GM19395 (cell line): ENCODE data around the gene EPHB6.

Experiments
- ATAC-seq: cut with Tn5 transposase; IDR thresholded peaks from one replicate; pipeline ENCODE4 v1.9.1; 2021; ENCODE audit warnings: mild to moderate bottlenecking, moderate library complexity; ENCODE audit not compliant: unreplicated experiment

The EPHB6 gene

GRCh38 chr7:142894112-142894984 is 39.5 kb downstream of the EPHB6 start:
- no peak for ATAC-seq

GRCh38 chr7:142894985-142895593 is 40.2 kb downstream of the EPHB6 start:
- no peak for ATAC-seq

DNA sequence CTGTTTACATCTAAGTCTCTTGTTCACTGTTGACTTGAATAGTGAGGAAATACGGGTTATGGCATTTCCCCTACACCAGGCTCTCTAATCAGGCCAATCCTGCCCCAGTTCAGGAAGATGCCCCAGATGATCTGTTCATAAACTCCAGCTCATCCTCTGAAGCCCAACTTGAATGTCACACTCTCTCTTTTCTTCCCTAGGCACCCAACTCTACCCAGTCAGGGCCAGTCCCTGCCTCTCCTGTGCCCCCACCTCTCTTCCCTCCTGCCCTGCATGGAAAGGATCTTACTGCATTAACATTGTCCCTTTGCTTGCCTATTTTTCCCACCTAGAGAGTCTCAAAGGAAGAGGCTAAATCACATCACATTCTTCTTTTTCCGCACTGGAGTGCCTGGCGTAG is 41.3 kb downstream of the EPHB6 start:
- ATAC-seq = no peak

GRCh38 chr7:142896741-142897379 is 42.0 kb downstream of the EPHB6 start:
- no peak for ATAC-seq

DNA sequence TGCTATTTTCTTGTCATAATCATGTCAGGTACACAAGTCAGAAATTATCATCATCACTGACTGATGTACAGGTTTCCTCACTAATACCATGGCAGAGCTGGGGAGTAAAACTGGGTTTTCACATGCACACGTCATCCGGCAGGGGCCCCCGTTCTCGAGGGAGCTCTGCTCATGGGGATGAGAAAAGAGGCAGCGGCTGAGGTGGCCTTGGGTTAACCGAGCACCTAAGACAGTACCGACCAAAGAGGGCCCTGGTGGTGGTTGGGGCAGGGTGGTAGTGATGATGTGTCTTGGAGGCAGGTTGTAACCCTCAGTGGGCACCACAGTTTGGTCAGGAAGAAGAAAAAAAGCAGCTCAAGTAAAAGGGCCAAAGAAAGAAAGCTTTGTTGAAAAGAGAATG is 42.8 kb downstream of the EPHB6 start:
- no peak for ATAC-seq

DNA sequence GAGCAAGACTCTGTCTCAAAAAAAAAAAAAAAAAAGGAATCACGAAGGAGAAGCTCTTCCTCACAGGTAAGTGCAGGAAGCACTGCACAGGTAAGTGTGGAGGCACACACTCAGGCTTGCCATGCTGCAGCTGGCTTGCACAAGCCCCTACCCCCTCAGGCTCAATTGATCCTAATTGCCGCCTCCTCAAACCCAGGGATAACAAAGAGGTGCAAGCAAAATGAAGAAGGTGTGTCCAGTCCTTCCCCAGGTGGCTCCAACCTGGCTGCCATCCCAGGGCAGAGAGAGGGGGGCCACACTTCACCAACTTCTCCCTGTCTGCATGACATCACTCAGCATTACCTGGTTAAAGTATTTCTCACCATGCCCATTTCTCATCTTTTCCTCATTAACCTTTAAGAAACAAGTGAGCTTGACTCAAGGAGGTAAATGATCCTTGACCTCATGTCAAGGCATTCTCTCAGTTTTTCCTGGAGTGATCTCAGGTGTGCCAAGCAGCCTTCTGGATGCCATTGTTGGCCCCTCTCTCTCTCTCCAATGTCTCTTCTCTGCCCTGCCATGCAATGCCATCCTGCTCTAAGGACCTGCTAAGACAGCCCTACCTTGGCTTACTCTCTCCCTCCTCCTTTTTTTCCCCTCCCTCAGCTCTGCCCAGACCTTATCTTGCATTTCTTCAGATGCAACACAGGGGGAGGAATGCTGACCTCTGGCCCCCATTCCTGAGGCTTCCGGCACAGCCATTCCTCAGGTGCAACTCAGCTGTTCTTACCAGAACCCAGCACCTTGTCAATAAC is 43.7 kb downstream of the EPHB6 start:
- ATAC-seq = no peak

DNA sequence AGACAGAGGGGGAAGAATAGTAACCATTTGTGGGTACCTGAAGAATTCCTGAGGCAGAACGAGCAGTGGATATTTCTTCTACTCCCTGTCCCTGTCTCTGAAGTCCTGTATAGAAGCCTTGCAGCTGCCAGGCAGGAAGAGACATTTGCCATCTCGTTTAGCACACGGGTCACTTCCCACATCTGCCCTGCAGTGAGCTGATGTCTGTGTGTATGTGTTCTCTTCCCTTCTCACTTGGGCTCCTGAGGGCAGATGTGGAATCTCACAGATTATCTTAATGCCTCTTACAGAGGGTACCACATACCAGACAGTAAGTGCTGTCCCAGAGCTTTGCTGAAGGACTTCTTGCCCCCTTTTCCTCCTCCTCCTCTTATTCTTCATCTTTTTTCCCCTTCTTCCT is 44.8 kb downstream of the EPHB6 start:
- no peak for ATAC-seq

GRCh38 chr7:142901426-142902259 is 46.8 kb downstream of the EPHB6 start:
- no peak for ATAC-seq

DNA sequence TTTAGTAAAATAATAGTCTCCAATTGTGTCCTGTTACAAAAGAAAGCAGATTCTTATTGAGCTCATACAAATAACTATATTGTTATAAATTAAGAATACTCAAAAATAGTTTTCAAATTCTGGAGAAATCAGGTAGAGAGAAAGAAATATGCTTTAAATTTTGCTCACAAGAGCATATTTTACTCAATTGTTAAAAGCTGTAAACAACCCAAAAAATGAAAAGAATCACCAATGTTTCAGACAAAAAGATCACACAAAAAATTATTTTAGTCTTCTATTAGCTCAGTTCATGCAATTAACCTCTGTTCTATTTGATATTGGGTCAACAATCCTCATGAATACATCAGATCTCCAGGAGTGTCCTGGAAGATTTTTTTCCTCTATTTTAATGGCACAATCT is 49.3 kb downstream of the EPHB6 start:
- no peak for ATAC-seq

DNA sequence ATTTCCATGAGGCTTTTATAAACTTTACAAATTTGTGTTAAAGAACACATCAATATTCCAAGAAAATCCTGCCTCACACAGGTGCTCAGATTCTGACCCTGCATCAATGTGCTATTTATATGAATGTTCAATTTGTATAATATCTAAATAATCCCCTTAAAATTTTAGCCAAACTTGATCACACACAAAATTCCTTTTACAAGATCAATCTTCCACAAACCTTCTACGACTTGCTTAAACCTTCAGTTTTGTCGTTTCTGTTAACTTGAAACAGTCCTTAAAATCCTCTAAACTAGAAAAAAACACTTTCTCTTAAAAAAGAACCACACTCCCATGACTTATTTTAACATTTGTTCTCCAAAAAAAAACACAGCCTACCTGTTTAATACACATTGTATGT is 50.9 kb downstream of the EPHB6 start:
- ATAC-seq = no peak

DNA sequence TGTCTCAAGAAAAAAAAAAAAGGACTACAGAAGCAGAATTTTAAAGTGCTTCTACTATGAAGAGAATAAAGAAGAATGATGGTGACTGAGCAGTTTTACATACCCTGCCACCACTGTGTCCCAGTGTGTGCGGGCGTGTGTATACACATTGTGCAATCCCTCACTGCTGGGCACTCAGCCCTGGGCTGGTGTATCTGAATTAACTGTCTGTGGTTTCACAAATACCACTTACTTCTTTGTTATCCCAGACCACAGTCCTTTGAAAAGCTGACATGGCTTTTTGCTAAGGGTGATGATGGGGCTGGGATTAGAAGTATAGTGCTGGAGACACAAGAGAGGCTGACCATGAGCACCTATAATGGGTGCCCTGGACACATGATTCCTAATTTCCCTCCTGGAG is 51.8 kb downstream of the EPHB6 start:
- ATAC-seq = no peak

DNA sequence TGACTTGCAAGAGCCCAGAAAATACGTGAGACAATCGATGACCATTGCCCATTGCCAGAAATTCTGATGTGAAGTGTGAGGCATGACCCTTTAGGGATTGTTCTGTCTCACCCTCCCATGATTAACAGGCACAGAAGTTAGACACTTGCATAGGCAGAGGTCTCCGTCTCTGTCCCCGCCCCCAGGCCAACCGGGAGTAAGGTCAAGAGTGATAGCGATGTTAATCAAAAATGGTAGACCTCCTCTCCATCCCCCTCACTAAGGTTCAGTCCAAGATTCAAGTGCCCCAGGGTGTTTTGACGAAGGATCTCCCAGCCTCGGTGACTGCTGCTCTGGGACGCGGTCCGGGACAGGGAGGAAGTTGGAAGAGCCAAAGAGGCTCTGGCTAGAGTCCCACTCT is 53.4 kb downstream of the EPHB6 start:
- no peak for ATAC-seq

DNA sequence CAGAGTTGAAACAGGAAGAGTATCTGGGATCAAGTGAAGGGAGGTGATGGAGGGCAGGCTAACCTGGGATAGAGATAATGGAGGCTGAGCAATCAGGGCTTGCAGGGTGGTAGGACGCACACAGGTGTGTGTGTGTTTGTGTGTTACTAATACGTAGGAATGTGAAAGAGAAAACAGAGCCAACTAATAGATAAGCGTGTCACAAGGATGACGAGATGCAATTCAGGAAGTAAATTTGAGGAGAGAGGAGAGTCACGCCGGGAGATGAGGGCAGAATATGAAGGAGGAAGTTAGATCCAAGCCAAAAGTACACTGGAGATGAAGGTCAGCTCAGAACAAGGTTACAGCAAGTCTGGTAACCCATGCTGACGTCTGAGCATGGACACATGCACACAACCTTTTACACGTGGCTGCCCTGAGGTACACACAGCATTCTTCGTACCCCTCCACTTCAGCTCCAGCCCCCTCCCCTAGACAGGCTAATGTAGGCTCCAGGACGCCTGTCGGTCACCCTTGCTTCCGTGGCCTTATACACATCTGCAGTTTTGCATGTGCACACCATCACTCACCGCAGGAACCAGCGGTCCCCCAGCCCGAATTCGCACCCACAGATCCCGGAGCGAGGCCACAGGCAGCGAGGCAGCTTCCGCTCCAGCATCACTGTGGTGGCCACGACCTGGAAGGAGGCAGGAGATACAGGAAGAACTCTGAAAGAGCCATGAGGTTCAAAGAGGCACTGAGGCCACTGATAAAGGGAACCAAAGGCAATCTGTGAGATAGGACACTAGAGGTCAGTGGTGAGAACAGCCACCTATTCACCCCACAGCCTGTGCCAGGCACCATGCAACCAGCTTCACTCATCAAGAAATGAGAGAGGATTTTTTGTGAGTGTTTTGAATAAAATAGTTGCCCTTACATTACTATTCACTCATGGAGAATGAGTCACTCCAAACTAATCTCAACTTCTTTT is 54.3 kb downstream of the EPHB6 start:
- no peak for ATAC-seq

DNA sequence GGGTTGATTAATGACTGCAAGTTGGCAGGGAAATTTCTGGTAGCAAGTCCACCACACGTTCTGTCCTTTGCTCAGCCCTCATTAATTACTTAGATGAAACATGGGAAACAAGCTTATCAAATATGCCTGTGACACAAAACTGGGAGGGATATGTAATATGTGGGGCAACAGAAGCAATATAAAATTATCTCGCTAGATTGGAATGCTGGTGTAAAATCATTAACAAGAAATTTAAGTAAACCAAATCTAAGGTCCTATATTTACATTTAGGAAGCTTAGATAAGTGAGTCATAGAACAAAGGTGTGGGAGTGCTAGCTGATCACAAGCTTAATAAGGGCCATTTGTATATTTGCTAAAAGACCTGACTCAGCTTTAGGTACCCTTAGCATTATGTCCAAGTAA is 55.2 kb downstream of the EPHB6 start:
- ATAC-seq = no peak

GRCh38 chr7:142910481-142910880 is 55.6 kb downstream of the EPHB6 start:
- ATAC-seq = no peak

GRCh38 chr7:142913051-142913450 is 58.2 kb downstream of the EPHB6 start:
- no peak for ATAC-seq

- ATAC-seq = no peak
These were observed 58.7 kb downstream of the EPHB6 start for GRCh38 chr7:142913566-142913965.

DNA sequence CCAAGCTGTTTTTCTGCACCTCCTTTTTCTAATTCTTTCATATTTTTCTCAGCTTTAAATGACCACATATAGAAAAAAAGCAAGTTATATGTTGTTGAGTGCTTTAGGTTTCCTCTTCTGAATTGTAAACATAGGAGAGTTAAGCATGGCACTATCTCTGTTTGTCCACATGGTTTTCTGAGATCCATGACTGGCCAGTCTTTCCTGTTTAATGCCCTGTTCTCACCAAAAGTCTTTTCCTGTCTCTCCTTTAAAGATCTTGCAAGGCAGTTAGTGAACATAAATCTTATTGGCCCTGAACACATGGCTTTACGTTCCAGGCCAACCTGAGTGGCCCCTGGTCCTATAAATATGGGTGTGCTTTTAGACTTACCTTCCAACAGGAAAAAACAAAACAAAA is 59.2 kb downstream of the EPHB6 start:
- ATAC-seq = no peak

DNA sequence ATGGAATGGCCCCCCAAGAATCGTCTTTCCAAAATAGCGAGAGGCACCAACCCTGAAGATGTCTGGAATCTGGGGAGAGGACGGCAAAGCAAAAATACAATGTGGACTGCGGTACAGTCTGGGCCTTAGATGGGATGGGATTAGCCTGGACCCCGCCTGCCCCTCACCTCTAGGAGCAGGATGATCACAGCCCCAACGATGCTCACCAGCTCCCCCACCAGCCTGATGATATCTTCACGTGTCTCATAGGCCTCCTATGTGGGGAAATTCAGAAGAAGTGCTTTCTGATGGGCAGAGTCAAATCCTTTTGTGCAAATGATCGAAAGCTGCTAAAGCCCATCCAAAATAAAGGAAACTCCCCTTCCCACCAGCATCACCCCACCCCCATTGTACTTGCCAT is 60.4 kb downstream of the EPHB6 start:
- ATAC-seq = no peak
